Mesendoderm (in vitro differentiated cells): Measurements from ENCODE around the gene P2RX2.

Experiments
- DNase-seq: peaks from one replicate; pipeline ENCODE4 v3.0.0; 2013
- H2AK5ac ChIP-seq: 2 replicates; pipeline ENCODE4 v1.6.1; 2013; ENCODE audit warnings: low read length, inconsistent platforms
- H2BK120ac ChIP-seq: 2 replicates; pipeline ENCODE4 v1.6.1; 2013; ENCODE audit warnings: low read depth, mild to moderate bottlenecking, low read length, moderate library complexity, mixed read lengths
- H2BK15ac ChIP-seq: replicated peaks from 2 replicates; pipeline ENCODE4 v1.6.1; 2013; ENCODE audit warnings: low read depth, mild to moderate bottlenecking, moderate library complexity
- H2BK5ac ChIP-seq: 2 replicates; pipeline ENCODE4 v1.6.1; 2013; ENCODE audit warnings: low read length, inconsistent platforms
- H3K18ac ChIP-seq: 2 replicates; pipeline ENCODE4 v1.6.1; 2013; ENCODE audit warnings: mild to moderate bottlenecking, low read length, mixed read lengths
- H3K23ac ChIP-seq: one replicate; pipeline ENCODE4 v1.6.1; 2013; ENCODE audit warnings: low read length
- H3K27ac ChIP-seq: 2 replicates; pipeline ENCODE4 v1.5.1; 2013; ENCODE audit warnings: low read depth, mild to moderate bottlenecking, inconsistent platforms, low read length, moderate library complexity
- H3K27me3 ChIP-seq: 2 replicates; pipeline ENCODE4 v1.6.1; 2013; ENCODE audit warnings: low read length, control low read depth, mild to moderate bottlenecking, inconsistent platforms; ENCODE audit not compliant: insufficient read depth, poor library complexity
- H3K36me3 ChIP-seq: 2 replicates; pipeline ENCODE4 v1.6.1; 2013; ENCODE audit warnings: low read length, inconsistent platforms; ENCODE audit not compliant: control insufficient read depth, insufficient read depth
- H3K4ac ChIP-seq: one replicate; pipeline ENCODE4 v1.6.1; 2013; ENCODE audit warnings: low read depth, mild to moderate bottlenecking, low read length, moderate library complexity
- H3K4me1 ChIP-seq: 2 replicates; pipeline ENCODE4 v1.6.1; 2013; ENCODE audit warnings: low read depth, low read length, inconsistent platforms; ENCODE audit not compliant: control insufficient read depth
- H3K4me2 ChIP-seq: 2 replicates; pipeline ENCODE4 v1.6.1; 2013; ENCODE audit warnings: low read length
- H3K4me3 ChIP-seq: 2 replicates; pipeline ENCODE4 v1.5.1; 2013; ENCODE audit warnings: mild to moderate bottlenecking, low read length
- H3K56ac ChIP-seq: one replicate; pipeline ENCODE4 v1.6.1; 2013; ENCODE audit warnings: low read length
- H3K79me1 ChIP-seq: 2 replicates; pipeline ENCODE4 v1.6.1; 2013; ENCODE audit warnings: low read length, inconsistent platforms
- H3K79me2 ChIP-seq: 2 replicates; pipeline ENCODE4 v1.6.1; 2013; ENCODE audit warnings: mild to moderate bottlenecking, low read length; ENCODE audit not compliant: control insufficient read depth, insufficient read depth
- H3K9ac ChIP-seq: 2 replicates; pipeline ENCODE4 v1.6.1; 2013; ENCODE audit warnings: low read length, inconsistent platforms
- H4K5ac ChIP-seq: one replicate; pipeline ENCODE4 v1.6.1; 2013; ENCODE audit warnings: low read length
- H4K8ac ChIP-seq: one replicate; pipeline ENCODE4 v1.6.1; 2013; ENCODE audit warnings: low read depth, mild to moderate bottlenecking, control low read depth, low read length, moderate library complexity
- WGBS: extraction: QIAGEN DNeasy Blood & Tissue Kit; methylation state at CpG from one replicate; pipeline ENCODE4 v1.1.7; 2013; ENCODE audit warnings: low lambda C conversion rate, missing lambda C conversion rate; ENCODE audit not compliant: insufficient coverage; ENCODE audit errors: extremely low coverage; 5-methylcytosine and 5-hydroxymethylcytosine counted together

Gene P2RX2

GRCh38 chr12:132659146-132659545 lies 40.6 kb downstream of the P2RX2 start:
- H3K4me3 ChIP-seq = no peak overlapping the region
- WGBS = no CpG with 5 or more reads among the region's 16 CpGs
- H3K36me3 ChIP-seq = peaks cover 46% of the 10 kb centered on the region
- no peak overlapping the region for H3K4ac ChIP-seq
- H3K23ac ChIP-seq = no peak overlapping the region
- H3K27me3 ChIP-seq = no peaks in the 10 kb centered on the region
- peaks cover 8% of the 10 kb centered on the region for H3K79me1 ChIP-seq
- no peaks in the 10 kb centered on the region for H3K79me2 ChIP-seq
- no peak overlapping the region for H2BK15ac ChIP-seq
- H3K4me1 ChIP-seq = no peaks in the 10 kb centered on the region
- H4K5ac ChIP-seq = no peak overlapping the region
- no peak overlapping the region for H2BK5ac ChIP-seq
- H3K18ac ChIP-seq = no peak overlapping the region
- H3K27ac ChIP-seq = no peak overlapping the region
- no peak overlapping the region for H3K56ac ChIP-seq
- H3K4me2 ChIP-seq = no peak overlapping the region
- no peak overlapping the region for H4K8ac ChIP-seq
- no peak for DNase-seq
- H2AK5ac ChIP-seq = no peak overlapping the region
- H3K9ac ChIP-seq = no peak overlapping the region
- H2BK120ac ChIP-seq = no peak overlapping the region

GRCh38 chr12:132660052-132660451 lies 41.5 kb downstream of the P2RX2 start:
- WGBS = no CpG with 5 or more reads among the region's 5 CpGs
- H3K36me3 ChIP-seq = peaks cover 47% of the 10 kb centered on the region

GRCh38 chr12:132660996-132661395 lies 42.4 kb downstream of the P2RX2 start:
- H3K36me3 ChIP-seq = peaks cover 49% of the 10 kb centered on the region
- WGBS = no CpG with 5 or more reads among the region's 11 CpGs

More at GRCh38 chr12:132660052-132660451, 41.5 kb downstream of the P2RX2 start:
- Histone ChIP-seq H3K4me1 (no peaks in the 10 kb centered on the region), H3K27ac (no peak overlapping the region), H3K79me1 (peaks cover 8% of the 10 kb centered on the region), H3K4me3 (no peak overlapping the region), H3K4ac (no peak overlapping the region), H3K4me2 (no peak overlapping the region), H3K9ac (no peak overlapping the region), H2AK5ac (no peak overlapping the region), H3K56ac (no peak overlapping the region), H3K27me3 (no peaks in the 10 kb centered on the region), H4K8ac (no peak overlapping the region), H2BK120ac (no peak overlapping the region), H3K18ac (no peak overlapping the region), H3K79me2 (no peaks in the 10 kb centered on the region), H2BK5ac (no peak overlapping the region), H2BK15ac (no peak overlapping the region), H4K5ac (no peak overlapping the region), H3K23ac (no peak overlapping the region)
- no peak for DNase-seq

GRCh38 chr12:132661972-132662371 lies 43.4 kb downstream of the P2RX2 start:
- WGBS = no CpG with 5 or more reads among the region's 5 CpGs
- Histone ChIP-seq H4K8ac (no peak overlapping the region), H4K5ac (no peak overlapping the region), H3K18ac (no peak overlapping the region), H3K79me2 (no peaks in the 10 kb centered on the region), H3K9ac (no peak overlapping the region), H3K4me2 (no peak overlapping the region), H2BK120ac (no peak overlapping the region), H3K27me3 (no peaks in the 10 kb centered on the region), H3K79me1 (peaks cover 8% of the 10 kb centered on the region), H3K4me1 (no peaks in the 10 kb centered on the region), H3K56ac (no peak overlapping the region), H3K36me3 (peaks cover 46% of the 10 kb centered on the region), H3K4ac (no peak overlapping the region), H2AK5ac (no peak overlapping the region), H3K4me3 (no peak overlapping the region), H2BK15ac (no peak overlapping the region), H3K27ac (no peak overlapping the region), H2BK5ac (no peak overlapping the region), H3K23ac (no peak overlapping the region)
- DNase-seq = no peak

More at GRCh38 chr12:132660996-132661395, 42.4 kb downstream of the P2RX2 start:
- H3K56ac ChIP-seq = no peak overlapping the region
- H3K79me2 ChIP-seq = no peaks in the 10 kb centered on the region
- H4K5ac ChIP-seq = no peak overlapping the region
- no peak overlapping the region for H4K8ac ChIP-seq
- no peak overlapping the region for H3K23ac ChIP-seq
- no peak overlapping the region for H3K4me2 ChIP-seq
- H3K18ac ChIP-seq = no peak overlapping the region
- no peak overlapping the region for H2BK5ac ChIP-seq
- H3K4me1 ChIP-seq = no peaks in the 10 kb centered on the region
- H2AK5ac ChIP-seq = no peak overlapping the region
- H3K27ac ChIP-seq = no peak overlapping the region
- DNase-seq = no peak
- H3K27me3 ChIP-seq = no peaks in the 10 kb centered on the region
- H2BK120ac ChIP-seq = no peak overlapping the region
- no peak overlapping the region for H3K9ac ChIP-seq
- H3K4ac ChIP-seq = no peak overlapping the region
- H3K4me3 ChIP-seq = no peak overlapping the region
- H2BK15ac ChIP-seq = no peak overlapping the region
- H3K79me1 ChIP-seq = peaks cover 8% of the 10 kb centered on the region

- Histone ChIP-seq H3K36me3 (peaks cover 46% of the 10 kb centered on the region), H3K56ac (no peak overlapping the region), H4K5ac (no peak overlapping the region), H3K4me3 (no peak overlapping the region), H2BK15ac (no peak overlapping the region), H3K23ac (no peak overlapping the region), H3K9ac (no peak overlapping the region), H3K79me1 (peaks cover 8% of the 10 kb centered on the region), H3K4me1 (no peaks in the 10 kb centered on the region), H3K4me2 (no peak overlapping the region), H3K18ac (no peak overlapping the region), H3K79me2 (no peaks in the 10 kb centered on the region), H2AK5ac (no peak overlapping the region), H2BK120ac (no peak overlapping the region), H4K8ac (no peak overlapping the region), H3K4ac (no peak overlapping the region), H3K27me3 (no peaks in the 10 kb centered on the region), H3K27ac (no peak overlapping the region), H2BK5ac (no peak overlapping the region)
- no peak for DNase-seq
- no CpG with 5 or more reads among the region's 29 CpGs for WGBS
Measured at GRCh38 chr12:132662901-132663755, 44.6 kb downstream of the P2RX2 start.
